ENCODE results near the gene GRK6.
A peak's percentile ranks its signal among the peaks of the same experiment; 100 is the strongest.

The GRK6 gene

GRCh38 chr5:177457852-177458681, 31.6 kb downstream of the GRK6 start:
- peak overlapping the region; percentile 62 to 79 for H3K27ac ChIP-seq
- intact Hi-C loops (cut with DNase I; ENCODE audit: low total_unique reads): loop anchor here (2.0 kb wide), 1 partner anchor 35 kb away; no protein-coding TSS in a partner anchor
- no peak for DNase-seq
- no peak overlapping the region for H3K4me3 ChIP-seq
- H3K27me3 ChIP-seq: peaks cover 0 to under 1% of the 10 kb centered on the region in 2 donors
- H3K9me3 ChIP-seq: no peaks in the 10 kb centered on the region
- peaks cover 0 to 45% (median 31%) of the 10 kb centered on the region in 4 donors for H3K4me1 ChIP-seq
- TF ChIP-seq, protein P1, sequence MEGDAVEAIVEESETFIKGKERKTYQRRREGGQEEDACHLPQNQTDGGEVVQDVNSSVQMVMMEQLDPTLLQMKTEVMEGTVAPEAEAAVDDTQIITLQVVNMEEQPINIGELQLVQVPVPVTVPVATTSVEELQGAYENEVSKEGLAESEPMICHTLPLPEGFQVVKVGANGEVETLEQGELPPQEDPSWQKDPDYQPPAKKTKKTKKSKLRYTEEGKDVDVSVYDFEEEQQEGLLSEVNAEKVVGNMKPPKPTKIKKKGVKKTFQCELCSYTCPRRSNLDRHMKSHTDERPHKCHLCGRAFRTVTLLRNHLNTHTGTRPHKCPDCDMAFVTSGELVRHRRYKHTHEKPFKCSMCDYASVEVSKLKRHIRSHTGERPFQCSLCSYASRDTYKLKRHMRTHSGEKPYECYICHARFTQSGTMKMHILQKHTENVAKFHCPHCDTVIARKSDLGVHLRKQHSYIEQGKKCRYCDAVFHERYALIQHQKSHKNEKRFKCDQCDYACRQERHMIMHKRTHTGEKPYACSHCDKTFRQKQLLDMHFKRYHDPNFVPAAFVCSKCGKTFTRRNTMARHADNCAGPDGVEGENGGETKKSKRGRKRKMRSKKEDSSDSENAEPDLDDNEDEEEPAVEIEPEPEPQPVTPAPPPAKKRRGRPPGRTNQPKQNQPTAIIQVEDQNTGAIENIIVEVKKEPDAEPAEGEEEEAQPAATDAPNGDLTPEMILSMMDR (IDR thresholded peaks at IDR 0.05): no peak
- H3K36me3 ChIP-seq: peaks cover 0 to 33% (median 30%) of the 10 kb centered on the region in 3 donors

DNA sequence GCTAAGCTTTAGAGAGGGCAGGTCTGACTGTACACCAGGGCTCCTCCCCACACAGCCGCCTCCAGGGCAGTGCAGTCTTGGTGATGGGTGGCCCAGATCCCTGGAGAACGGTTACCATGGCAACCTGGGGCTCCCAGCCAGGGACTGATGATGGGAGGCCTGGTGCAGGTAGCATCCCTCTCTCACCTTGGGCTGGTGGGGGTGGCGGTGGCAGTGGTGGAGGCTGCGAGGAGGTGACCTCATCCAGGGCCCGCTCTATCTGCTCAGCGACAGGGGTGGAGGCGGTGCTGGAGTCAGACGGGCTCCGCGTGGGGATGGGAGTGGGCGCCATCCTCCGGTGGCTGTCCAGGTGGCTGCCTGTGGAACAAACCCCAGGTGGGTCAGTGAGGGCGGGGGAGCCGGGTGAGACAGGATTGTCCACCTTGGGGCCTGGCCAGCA, 32.5 kb downstream of the GRK6 start:
- Histone ChIP-seq H3K9me3 (no peaks in the 10 kb centered on the region), H3K27ac (no peak overlapping the region), H3K4me1 (peaks cover 0 to 38% (median 29%) of the 10 kb centered on the region in 4 donors), H3K36me3 (peaks cover 0 to 33% (median 30%) of the 10 kb centered on the region in 3 donors), H3K4me3 (no peak overlapping the region), H3K27me3 (no peaks in the 10 kb centered on the region)
- intact Hi-C loops (cut with DNase I; ENCODE audit: low total_unique reads): no loop called here
- TF ChIP-seq, protein P1 (IDR thresholded peaks at IDR 0.05): no peak
- DNase-seq: no peak

- H3K4me3 ChIP-seq: no peak overlapping the region
- H3K9me3 ChIP-seq: no peaks in the 10 kb centered on the region
- no peak overlapping the region for H3K27ac ChIP-seq
- TF ChIP-seq, protein P1 (IDR thresholded peaks at IDR 0.05): no peak
- intact Hi-C loops (cut with DNase I; ENCODE audit: low total_unique reads): no loop called here
- no peak for DNase-seq
- peaks cover 0 to 33% (median 30%) of the 10 kb centered on the region in 3 donors for H3K36me3 ChIP-seq
- no peaks in the 10 kb centered on the region for H3K27me3 ChIP-seq
- H3K4me1 ChIP-seq: peaks cover 0 to 34% (median 25%) of the 10 kb centered on the region in 4 donors
These were observed 32.9 kb downstream of the GRK6 start for GRCh38 chr5:177459357-177459756.

- Histone ChIP-seq H3K4me1 (peaks cover 0 to 28% (median 20%) of the 10 kb centered on the region in 4 donors), H3K4me3 (no peak overlapping the region), H3K27ac (no peak overlapping the region), H3K27me3 (no peaks in the 10 kb centered on the region), H3K36me3 (peaks cover 5 to 36% (median 31%) of the 10 kb centered on the region in 3 donors), H3K9me3 (no peaks in the 10 kb centered on the region)
- intact Hi-C loops (cut with DNase I; ENCODE audit: low total_unique reads): no loop called here
- DNase-seq: no peak
- TF ChIP-seq, protein P1 (IDR thresholded peaks at IDR 0.05): no peak
These were observed 33.5 kb downstream of the GRK6 start for GRCh38 chr5:177459819-177460628.

- H3K27ac ChIP-seq: no peak overlapping the region
- H3K4me3 ChIP-seq: no peak overlapping the region
- no peaks in the 10 kb centered on the region for H3K9me3 ChIP-seq
- intact Hi-C loops (cut with DNase I; ENCODE audit: low total_unique reads): no loop called here
- no peak for DNase-seq
- no peaks in the 10 kb centered on the region for H3K27me3 ChIP-seq
- TF ChIP-seq, protein P1 (IDR thresholded peaks at IDR 0.05): no peak
- peaks cover 22 to 57% (median 51%) of the 10 kb centered on the region in 3 donors for H3K36me3 ChIP-seq
- H3K4me1 ChIP-seq: peaks cover 0 to 8% (median 3%) of the 10 kb centered on the region in 4 donors
These were observed 35.7 kb downstream of the GRK6 start for GRCh38 chr5:177462021-177462670.
